ENCODE measurements around the gene PTGFR. TPM values are rescaled to one million over a fixed set of nuclear protein-coding genes. Genes with fewer than 3 reads are reported as not detected.

Gene PTGFR
- polyA plus RNA-seq, 3 donors: 0.43 to 0.88 TPM; not detected in 1

DNA sequence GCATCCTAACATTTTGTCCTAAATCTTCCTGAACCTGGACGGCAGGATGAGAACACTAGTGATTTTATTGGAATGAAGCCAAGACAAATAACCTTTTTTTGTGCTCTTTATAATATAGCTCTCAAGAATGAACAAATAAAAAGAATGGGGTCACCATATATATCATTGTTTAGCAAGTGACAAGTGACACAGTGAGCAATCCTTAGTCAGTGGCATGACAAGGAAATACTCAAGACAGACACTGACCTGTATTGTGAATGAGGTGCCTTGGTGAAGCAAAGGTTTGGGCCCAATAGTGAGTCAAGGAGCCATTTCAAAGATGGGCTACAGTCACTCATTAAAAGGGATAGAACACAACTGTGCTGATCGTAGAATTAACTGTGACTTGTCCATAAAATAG, 35.7 kb downstream of the PTGFR start:
- no peak for DNase-seq
- no peak overlapping the region for H3K4me3 ChIP-seq (replicated peaks in 1 of 3; ENCODE audit: low read depth in 2 of 3, low read length in 3 of 3)
- Mint-ChIP-seq H3K9me3 (peaks cover 0 to 3% (median 1%) of the 10 kb centered on the region in 7 donors), H3K27ac (no peak overlapping the region), H3K27me3 (ENCODE audit: low read depth in 3 of 3) (peaks cover 0 to 2% (median 0%) of the 10 kb centered on the region in 3 donors), H3K36me3 (no peaks in the 10 kb centered on the region), H3K4me1 (no peaks in the 10 kb centered on the region), H3K4me3 (no peak overlapping the region)
- H3K9me3 ChIP-seq (replicated peaks in 1 of 2; ENCODE audit: control insufficient read depth in 1 of 2, insufficient read depth in 1 of 2, low read length in 2 of 2): no peaks in the 10 kb centered on the region
- no peaks in the 10 kb centered on the region for H3K36me3 ChIP-seq (replicated peaks in 1 of 2; ENCODE audit: control insufficient read depth in 1 of 2, insufficient read depth in 2 of 2, low read length in 2 of 2)
- H3K27ac ChIP-seq (ENCODE audit: low read depth in 1 of 2, low read length in 2 of 2): no peak overlapping the region
- 100% methylated on average over 1 of the region's 2 CpGs for WGBS (ENCODE audit: insufficient coverage)
- H3K9ac ChIP-seq (ENCODE audit: insufficient read depth, low read length, poor library complexity, severe bottlenecking): no peak overlapping the region
- no peaks in the 10 kb centered on the region for H3K4me1 ChIP-seq (ENCODE audit: control insufficient read depth in 1 of 2, insufficient read depth in 2 of 2, low read length in 2 of 2)
- H4K20me1 ChIP-seq (ENCODE audit: insufficient read depth, low read length): no peaks in the 10 kb centered on the region
- TF ChIP-seq, protein P1, sequence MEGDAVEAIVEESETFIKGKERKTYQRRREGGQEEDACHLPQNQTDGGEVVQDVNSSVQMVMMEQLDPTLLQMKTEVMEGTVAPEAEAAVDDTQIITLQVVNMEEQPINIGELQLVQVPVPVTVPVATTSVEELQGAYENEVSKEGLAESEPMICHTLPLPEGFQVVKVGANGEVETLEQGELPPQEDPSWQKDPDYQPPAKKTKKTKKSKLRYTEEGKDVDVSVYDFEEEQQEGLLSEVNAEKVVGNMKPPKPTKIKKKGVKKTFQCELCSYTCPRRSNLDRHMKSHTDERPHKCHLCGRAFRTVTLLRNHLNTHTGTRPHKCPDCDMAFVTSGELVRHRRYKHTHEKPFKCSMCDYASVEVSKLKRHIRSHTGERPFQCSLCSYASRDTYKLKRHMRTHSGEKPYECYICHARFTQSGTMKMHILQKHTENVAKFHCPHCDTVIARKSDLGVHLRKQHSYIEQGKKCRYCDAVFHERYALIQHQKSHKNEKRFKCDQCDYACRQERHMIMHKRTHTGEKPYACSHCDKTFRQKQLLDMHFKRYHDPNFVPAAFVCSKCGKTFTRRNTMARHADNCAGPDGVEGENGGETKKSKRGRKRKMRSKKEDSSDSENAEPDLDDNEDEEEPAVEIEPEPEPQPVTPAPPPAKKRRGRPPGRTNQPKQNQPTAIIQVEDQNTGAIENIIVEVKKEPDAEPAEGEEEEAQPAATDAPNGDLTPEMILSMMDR (IDR thresholded peaks at IDR 0.05): no peak
- intact Hi-C loops (cut with micrococcal nuclease): no loop called here
- no peaks in the 10 kb centered on the region for H3K79me2 ChIP-seq (ENCODE audit: insufficient read depth, low read length)
- H3K27me3 ChIP-seq (ENCODE audit: control insufficient read depth in 2 of 2, insufficient read depth in 2 of 2, low read length in 2 of 2): no peaks in the 10 kb centered on the region
- H2AFZ ChIP-seq (ENCODE audit: insufficient read depth, low read depth, low read length, poor library complexity, severe bottlenecking): no peak overlapping the region
- no peak overlapping the region for H3K4me2 ChIP-seq (replicated peaks; ENCODE audit: extremely low read depth, low read length, poor library complexity, severe bottlenecking)

DNA sequence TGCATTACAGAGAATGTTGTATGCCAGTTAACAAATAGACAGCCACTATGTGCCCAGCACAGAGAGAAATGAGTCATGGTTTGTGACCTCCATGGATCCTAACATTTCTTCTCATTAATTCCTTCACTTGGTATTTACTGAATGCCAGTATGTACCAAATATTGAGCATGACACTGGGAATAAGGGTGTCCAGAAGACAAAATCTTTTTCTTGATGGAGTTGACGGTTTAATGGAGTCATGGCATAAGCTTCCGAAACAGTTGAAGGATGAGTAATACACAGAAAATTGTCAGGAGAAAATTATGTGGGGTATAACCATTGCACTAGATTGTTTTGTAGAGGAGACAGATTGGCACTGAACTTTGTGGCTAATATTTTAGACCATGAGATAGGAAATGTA, 36.9 kb downstream of the PTGFR start:
- TF ChIP-seq, protein P1 (IDR thresholded peaks at IDR 0.05): no peak
- intact Hi-C loops (cut with micrococcal nuclease): no loop called here
- no peaks in the 10 kb centered on the region for H3K36me3 Mint-ChIP-seq

More for the DNA sequence above, 36.9 kb downstream of the PTGFR start:
- Mint-ChIP-seq H3K27ac (no peak overlapping the region), H3K4me1 (no peaks in the 10 kb centered on the region), H3K27me3 (ENCODE audit: low read depth in 3 of 3) (peaks cover 0 to 2% (median 0%) of the 10 kb centered on the region in 3 donors), H3K4me3 (no peak overlapping the region), H3K9me3 (peaks cover 0 to 3% (median 1%) of the 10 kb centered on the region in 7 donors)
- Histone ChIP-seq H3K27ac (ENCODE audit: low read depth in 1 of 2, low read length in 2 of 2) (no peak overlapping the region), H3K4me2 (replicated peaks; ENCODE audit: extremely low read depth, low read length, poor library complexity, severe bottlenecking) (no peak overlapping the region), H2AFZ (ENCODE audit: insufficient read depth, low read depth, low read length, poor library complexity, severe bottlenecking) (no peak overlapping the region), H4K20me1 (ENCODE audit: insufficient read depth, low read length) (no peaks in the 10 kb centered on the region), H3K27me3 (ENCODE audit: control insufficient read depth in 2 of 2, insufficient read depth in 2 of 2, low read length in 2 of 2) (no peaks in the 10 kb centered on the region), H3K79me2 (ENCODE audit: insufficient read depth, low read length) (no peaks in the 10 kb centered on the region), H3K9ac (ENCODE audit: insufficient read depth, low read length, poor library complexity, severe bottlenecking) (no peak overlapping the region), H3K4me1 (ENCODE audit: control insufficient read depth in 1 of 2, insufficient read depth in 2 of 2, low read length in 2 of 2) (no peaks in the 10 kb centered on the region), H3K9me3 (replicated peaks in 1 of 2; ENCODE audit: control insufficient read depth in 1 of 2, insufficient read depth in 1 of 2, low read length in 2 of 2) (no peaks in the 10 kb centered on the region), H3K4me3 (replicated peaks in 1 of 3; ENCODE audit: low read depth in 2 of 3, low read length in 3 of 3) (no peak overlapping the region), H3K36me3 (replicated peaks in 1 of 2; ENCODE audit: control insufficient read depth in 1 of 2, insufficient read depth in 2 of 2, low read length in 2 of 2) (no peaks in the 10 kb centered on the region)
- DNase-seq: no peak
- 91% methylated on average over 2 of the region's 2 CpGs for WGBS (ENCODE audit: insufficient coverage)

All from CD14-positive monocyte (primary cell).